Activated CD4-positive, alpha-beta T cell treated with anti-CD3 and anti-CD28 coated beads, Interleukin-2, Interleukin-6, amounts not matched to agents 100 ng/mL and 50 ng/mL, durations not matched to agents 16 hours and 8 hours (primary cell): ENCODE measurements around the gene SAXO1.
"Not testable (repeated sequence)": the region's sequence is repeated elsewhere in the genome, so short reads cannot be mapped to it uniquely, and the experiment has no call there.

ENCODE experiments used
- DNase-seq: peaks from one replicate; pipeline ENCODE4 v3.0.0-alpha.2; 2020

SAXO1 gene

GRCh38 chr9:18999173-18999785 lies 33.7 kb downstream of the SAXO1 start:
- DNase-seq: no peak

DNA sequence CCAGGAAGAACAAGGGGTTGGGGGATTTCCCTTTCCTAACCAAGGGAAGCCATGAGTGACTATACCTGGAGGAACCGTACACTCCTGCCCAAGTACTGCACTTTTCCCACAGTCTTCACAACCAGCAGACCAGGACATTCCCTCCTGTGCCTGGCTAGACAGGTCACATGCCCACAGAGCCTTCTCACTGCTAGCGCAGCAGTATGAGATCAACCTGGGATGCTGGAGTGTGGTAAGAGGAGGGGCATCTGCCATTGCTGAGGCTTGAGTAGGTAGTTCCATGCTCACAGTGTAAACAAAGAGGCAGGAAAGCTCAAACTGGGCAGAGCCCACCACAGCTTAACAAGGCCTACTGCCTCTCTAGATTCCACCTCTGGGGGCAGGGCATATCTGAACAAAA lies 35.9 kb downstream of the SAXO1 start:
- no peak for DNase-seq

- no peak for DNase-seq
Measured at GRCh38 chr9:18996211-18996610, 36.8 kb downstream of the SAXO1 start.

- DNase-seq: no peak
Measured at GRCh38 chr9:18994263-18994916, 38.6 kb downstream of the SAXO1 start.

GRCh38 chr9:18991197-18991596 lies 41.8 kb downstream of the SAXO1 start:
- not testable (repeated sequence) for DNase-seq

GRCh38 chr9:18990494-18990893 lies 42.5 kb downstream of the SAXO1 start:
- DNase-seq: no peak

DNA sequence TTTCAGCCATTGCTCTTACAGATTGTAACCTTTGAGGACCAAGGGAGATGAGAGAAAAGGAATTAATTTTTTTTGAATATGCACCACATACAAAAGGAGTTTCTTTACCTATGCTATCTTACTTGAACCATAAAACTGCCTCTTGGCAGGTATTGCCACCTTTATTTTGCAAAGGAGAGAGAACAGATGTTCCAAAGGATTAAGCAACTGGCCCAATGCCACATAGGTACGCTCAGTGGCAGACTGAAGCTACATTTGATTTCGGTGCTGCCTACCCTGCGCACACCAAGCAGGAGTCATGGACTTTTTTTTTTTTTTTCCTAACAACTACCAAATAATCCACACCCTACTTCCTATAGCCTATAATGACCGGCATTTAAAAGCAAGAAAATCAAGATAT lies 43.1 kb downstream of the SAXO1 start:
- no peak for DNase-seq

- DNase-seq: no peak
Measured at GRCh38 chr9:18989097-18989496, 43.9 kb downstream of the SAXO1 start.

DNA sequence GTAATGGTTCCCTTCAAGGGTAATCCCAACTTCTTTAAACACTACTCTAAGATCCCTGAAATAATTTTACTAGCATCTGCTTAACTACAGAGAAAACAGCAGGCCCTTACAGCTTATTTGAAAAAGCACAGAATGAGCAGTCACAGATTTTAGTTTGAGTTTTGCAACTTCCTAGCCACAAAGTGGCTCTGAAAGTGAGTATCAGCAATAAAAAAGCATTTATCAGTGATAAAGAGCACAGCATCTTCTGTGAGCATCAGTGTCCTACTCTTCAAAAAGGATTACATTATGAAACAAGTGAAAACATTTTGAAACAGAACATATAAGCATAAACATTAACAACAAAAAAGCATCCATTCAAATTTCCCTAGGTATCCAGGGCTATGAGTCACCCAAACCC lies 45.0 kb downstream of the SAXO1 start:
- DNase-seq: no peak

DNA sequence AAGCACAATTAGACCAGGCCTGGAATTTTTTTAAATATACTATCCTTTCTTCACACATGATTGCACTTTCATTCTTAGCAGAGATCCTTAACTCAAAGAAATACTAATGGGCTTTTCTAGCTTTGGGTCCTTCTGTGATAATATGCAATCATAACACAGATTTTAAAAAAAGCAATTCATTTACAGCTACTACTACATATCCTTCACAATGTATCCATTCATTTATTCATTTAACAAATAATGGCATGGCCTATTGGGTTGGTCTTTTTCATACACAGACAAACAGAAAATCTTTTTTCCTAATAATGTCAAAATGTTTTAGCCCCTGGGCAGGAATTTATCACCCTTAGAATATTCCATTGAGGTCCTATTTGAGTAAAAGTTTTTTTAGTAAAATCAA lies 47.0 kb downstream of the SAXO1 start:
- no peak for DNase-seq

DNA sequence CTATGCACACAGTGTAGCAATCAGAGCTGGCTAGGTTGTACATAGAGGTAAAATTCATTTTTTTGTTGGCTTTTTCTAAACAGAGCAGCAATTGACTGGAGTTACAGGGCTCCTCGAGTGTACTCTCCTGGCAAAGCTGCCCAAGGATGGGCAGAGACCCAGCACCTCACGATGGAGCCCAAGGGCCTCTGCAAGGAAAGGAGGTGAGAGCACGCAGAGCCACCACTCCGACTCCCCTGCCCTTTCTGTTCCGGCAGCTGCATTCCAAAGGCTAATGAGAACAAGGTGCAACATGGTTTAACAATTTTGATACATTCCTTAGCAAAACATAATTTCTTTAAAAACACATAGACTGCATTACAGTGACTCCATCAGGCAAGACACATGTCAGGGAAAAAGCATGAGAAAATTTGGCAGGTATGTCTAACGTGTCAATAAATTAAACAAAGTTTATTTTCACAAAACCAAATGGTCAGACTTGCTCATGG lies 47.5 kb downstream of the SAXO1 start:
- DNase-seq: no peak

DNA sequence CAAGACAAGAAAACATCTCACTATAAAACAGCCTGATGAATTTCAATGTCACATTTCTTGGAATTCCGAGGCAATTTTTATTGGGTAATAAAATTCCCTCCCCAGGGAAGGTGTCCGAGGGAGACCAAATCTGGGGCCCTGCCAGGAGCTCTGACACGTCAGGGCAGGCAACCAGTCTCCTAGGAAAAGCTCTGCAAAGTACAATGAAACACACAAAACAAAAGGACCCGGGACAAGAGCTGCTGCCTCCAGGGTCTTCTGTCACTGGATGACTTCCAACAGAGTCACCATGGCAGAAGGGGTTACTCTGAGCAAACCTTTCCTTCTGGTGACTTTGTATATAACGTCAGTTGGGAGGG lies 50.8 kb downstream of the SAXO1 start:
- DNase-seq: no peak

- DNase-seq: no peak
Measured at GRCh38 chr9:18981476-18982261, 51.3 kb downstream of the SAXO1 start.

DNA sequence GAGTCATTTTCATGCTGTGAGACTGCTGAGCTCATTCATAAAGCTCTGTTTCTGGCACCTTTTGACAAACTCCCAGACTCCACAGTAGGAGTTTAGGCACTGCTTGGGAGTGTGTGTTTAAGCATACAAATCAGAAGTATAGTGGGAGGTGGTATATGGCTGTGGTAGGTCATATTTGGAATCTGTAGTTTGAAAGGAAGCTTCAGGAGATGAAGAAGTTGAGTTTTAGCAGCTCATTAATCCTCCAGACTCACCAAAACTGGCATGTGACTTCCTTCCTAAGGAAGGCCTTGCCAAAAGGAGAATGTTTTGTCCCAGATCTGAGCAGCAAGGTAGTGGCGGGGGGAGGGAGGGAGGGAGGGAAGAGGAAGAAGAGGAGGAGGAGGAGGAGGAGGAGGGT lies 52.8 kb downstream of the SAXO1 start:
- DNase-seq: no peak

GRCh38 chr9:18979367-18979766 lies 53.6 kb downstream of the SAXO1 start:
- no peak for DNase-seq

DNA sequence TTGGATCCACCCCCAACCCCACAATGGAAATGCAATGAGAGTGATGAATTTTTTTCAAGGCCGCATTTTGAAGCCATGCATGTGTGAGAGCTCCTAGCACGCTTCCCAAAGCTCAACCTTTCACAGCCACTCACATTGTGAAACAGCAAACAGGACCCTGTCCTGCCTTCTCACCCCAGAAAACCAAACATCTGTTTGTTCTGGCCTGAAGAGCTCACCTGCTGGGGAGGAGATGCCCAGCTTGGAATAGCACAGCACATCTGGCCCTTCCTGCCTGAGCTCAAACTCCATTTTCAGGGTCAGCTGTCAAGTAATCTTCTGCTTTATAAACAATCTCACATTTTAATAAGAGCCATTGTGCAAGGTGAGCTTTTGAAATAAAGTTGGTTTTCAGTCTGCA lies 54.8 kb downstream of the SAXO1 start:
- DNase-seq: no peak

- no peak for DNase-seq
Measured at GRCh38 chr9:18976709-18977531, 56.1 kb downstream of the SAXO1 start.

DNA sequence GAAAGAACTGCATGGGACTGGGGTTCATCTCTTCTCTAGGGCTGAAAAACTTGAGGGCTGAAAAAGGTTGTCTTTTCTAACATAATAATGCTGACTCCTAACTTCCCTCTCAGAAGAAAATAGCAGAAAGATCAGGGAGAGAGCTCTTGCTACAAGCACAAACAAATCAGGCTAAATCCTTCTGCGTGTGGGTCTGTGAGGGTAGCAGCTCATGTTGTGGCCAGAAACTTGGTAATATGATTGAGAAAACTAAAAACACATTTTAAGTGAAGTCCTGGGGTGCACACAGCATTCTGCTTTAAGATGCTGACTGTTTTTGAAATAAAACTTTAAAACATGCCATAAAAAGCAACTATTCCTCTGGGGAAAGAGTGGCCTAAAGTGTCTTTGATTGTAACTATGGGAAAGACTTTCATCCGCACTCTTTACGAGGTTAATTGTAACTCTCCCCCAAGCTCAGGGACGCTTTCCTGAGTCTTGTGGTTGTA lies 56.7 kb downstream of the SAXO1 start:
- no peak for DNase-seq

DNA sequence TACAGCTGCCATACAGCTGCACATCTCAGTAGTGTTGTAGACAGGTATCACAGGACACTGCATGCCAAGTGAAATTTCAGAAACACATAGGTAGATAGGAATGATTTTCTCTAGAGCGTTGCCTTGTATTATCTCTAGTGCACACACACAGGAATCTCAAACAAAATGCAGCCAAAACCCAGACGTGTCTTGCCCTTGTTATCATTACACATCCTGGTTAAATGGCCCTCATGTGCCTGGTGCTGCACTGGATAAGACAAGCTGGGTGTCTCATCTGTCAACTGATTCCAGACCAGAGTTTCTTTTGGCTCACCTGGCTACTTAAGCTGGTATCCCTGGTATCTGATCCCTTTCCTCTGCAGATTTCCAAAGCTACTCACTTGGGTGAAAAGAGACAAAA lies 59.7 kb downstream of the SAXO1 start:
- no peak for DNase-seq

- DNase-seq: no peak
Measured at GRCh38 chr9:18972675-18973074, 60.3 kb downstream of the SAXO1 start.

- DNase-seq: no peak
Measured at GRCh38 chr9:18971909-18972308, 61.1 kb downstream of the SAXO1 start.

- no peak for DNase-seq
Measured at GRCh38 chr9:18971404-18971803, 61.6 kb downstream of the SAXO1 start.

- no peak for DNase-seq
Measured at GRCh38 chr9:18970393-18970792, 62.6 kb downstream of the SAXO1 start.
